ENCODE measurements around the gene RHOF. TPM values are rescaled to one million over a fixed set of nuclear protein-coding genes. Genes with fewer than 3 reads are reported as not detected.

Gene RHOF
- total and polyA plus RNA-seq, 8 donors = 3.2 to 105 (median 23.3) TPM

DNA sequence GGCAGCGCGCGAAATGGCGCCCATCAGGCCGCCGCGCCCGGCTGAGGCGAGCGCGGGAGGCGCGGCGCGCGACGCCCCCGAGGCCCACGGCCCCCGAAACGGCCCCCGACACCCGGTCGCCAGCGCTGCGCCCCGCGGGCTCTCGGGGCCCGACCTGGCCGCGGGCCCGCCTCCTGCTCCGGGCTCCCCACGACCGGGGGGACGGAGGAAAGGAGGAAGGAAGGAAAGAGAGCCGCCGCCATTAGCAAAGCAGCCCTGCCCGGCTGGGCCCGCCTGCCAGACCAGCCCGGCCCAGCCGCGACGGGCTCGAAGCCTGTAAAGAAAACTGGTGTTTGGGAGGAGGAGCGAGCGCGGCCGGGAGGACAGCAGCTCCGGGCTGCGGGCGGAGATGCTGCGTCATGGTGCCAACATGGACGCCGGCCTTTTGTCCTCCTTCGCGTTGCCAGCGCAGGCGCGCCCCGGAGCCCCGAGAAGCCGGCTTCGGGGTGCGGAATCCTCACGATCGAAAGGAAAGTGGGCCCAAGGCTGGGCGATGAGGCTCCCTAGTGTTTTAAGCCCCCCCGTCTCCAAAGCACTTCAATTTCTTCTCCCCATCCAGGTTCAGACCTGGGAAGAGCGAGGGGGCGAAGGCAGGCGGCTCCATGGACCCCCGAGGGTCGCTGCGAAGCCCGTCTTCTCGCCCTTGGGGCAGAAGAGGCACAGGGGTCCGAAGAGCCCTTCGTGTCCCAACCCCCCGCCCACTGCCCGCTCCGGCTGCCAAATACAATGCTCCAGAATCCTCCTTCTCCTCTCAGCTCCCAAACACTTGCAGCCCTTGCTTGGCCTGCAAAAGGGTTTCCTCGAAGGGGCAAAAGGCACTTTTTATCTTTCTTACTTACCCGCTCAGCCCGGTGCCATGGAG lies 7.5 kb upstream of the RHOF start:
- peak overlapping the region; percentile 72 to 87 (median 80) for H3K4me3 ChIP-seq
- peaks cover 4 to 17% (median 5%) of the 10 kb centered on the region in 4 donors for H3K36me3 ChIP-seq
- 0 to 1% (median 0%) methylated on average over 43 to 86 of the region's 86 CpGs for WGBS, 5 donors
- TF ChIP-seq POLR2AphosphoS5 (IDR thresholded peaks at IDR 0.05) = peak; percentile 21 to 79 (median 75)
- peak; percentile 29 for TF ChIP-seq EP300 (IDR thresholded peaks at IDR 0.05)
- TF ChIP-seq, protein P1, sequence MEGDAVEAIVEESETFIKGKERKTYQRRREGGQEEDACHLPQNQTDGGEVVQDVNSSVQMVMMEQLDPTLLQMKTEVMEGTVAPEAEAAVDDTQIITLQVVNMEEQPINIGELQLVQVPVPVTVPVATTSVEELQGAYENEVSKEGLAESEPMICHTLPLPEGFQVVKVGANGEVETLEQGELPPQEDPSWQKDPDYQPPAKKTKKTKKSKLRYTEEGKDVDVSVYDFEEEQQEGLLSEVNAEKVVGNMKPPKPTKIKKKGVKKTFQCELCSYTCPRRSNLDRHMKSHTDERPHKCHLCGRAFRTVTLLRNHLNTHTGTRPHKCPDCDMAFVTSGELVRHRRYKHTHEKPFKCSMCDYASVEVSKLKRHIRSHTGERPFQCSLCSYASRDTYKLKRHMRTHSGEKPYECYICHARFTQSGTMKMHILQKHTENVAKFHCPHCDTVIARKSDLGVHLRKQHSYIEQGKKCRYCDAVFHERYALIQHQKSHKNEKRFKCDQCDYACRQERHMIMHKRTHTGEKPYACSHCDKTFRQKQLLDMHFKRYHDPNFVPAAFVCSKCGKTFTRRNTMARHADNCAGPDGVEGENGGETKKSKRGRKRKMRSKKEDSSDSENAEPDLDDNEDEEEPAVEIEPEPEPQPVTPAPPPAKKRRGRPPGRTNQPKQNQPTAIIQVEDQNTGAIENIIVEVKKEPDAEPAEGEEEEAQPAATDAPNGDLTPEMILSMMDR (IDR thresholded peaks at IDR 0.05) = no peak
- TF ChIP-seq POLR2A (IDR thresholded peaks at IDR 0.05) = peak in 1 of 4 donors; percentile 7
- peaks cover 43 to 66% (median 48%) of the 10 kb centered on the region in 4 donors for H3K4me1 ChIP-seq
- H3K27ac ChIP-seq = peak overlapping the region; percentile 99 to 100 (median 100)
- DNase-seq = peak; percentile 83 to 92
- H3K9me3 ChIP-seq = no peaks in the 10 kb centered on the region
- H3K27me3 ChIP-seq = no peaks in the 10 kb centered on the region
- intact Hi-C loops (cut with DNase I; ENCODE audit: low total_unique reads) = no loop called here

DNA sequence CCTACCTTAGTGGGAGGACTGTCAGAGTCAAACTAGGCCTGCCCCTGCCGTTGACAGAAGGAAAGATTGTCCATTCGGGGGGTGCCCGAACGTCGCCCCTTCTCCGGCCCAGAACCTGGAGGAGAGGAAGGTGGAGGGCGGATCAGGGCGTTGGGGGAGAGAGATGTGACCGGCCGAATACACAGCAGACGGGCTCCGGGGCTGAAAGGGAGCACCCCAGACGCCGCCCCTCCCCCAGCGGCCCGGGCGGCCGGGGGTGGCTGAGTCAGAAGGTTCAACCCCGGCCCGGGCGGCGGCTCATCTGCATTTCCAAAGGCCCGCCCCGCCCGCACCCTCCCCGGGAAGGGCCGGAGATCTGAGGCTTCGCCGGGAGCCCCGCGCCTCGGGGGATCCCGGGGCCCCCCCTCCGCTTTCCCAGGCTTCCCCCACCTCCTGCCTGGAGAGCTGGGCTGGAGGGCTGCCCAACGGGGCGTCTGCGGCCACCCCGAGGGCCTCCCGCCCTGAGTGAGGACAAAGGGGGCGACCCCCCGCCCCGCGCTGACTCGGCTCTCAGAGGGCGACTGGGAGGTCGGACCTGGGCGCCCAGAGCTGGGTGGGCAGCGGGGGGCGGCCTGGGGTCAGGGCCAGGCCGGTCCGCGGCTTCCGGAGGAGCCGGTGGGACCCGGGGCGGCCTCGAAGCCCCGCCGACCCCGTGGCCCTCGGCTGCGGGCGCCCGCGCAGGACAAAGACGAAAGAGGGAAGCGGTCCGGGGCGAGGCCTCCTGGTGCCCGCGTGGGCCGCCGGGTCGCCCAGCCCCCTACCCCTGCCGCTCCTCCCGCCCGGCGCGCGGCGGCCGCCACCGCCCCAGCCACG lies 6.6 kb upstream of the RHOF start:
- Histone ChIP-seq H3K27me3 (no peaks in the 10 kb centered on the region), H3K9me3 (no peaks in the 10 kb centered on the region), H3K4me3 (peak overlapping the region; percentile 72 to 87 (median 80)), H3K4me1 (peaks cover 44 to 66% (median 51%) of the 10 kb centered on the region in 4 donors), H3K36me3 (peaks cover 10 to 26% (median 12%) of the 10 kb centered on the region in 4 donors), H3K27ac (peak overlapping the region; percentile 99 to 100 (median 100))
- 0 to 1% (median 0%) methylated on average over 14 to 82 of the region's 84 CpGs for WGBS, 5 donors
- TF ChIP-seq POLR2A (IDR thresholded peaks at IDR 0.05) (peak in 1 of 4 donors; percentile 16), POLR2AphosphoS5 (IDR thresholded peaks at IDR 0.05) (peak in 2 of 3 donors; percentile 63 to 66), EP300 (IDR thresholded peaks at IDR 0.05) (no peak)
- peak; percentile 90 to 94 for DNase-seq
- intact Hi-C loops (cut with DNase I; ENCODE audit: low total_unique reads) = no loop called here

DNA sequence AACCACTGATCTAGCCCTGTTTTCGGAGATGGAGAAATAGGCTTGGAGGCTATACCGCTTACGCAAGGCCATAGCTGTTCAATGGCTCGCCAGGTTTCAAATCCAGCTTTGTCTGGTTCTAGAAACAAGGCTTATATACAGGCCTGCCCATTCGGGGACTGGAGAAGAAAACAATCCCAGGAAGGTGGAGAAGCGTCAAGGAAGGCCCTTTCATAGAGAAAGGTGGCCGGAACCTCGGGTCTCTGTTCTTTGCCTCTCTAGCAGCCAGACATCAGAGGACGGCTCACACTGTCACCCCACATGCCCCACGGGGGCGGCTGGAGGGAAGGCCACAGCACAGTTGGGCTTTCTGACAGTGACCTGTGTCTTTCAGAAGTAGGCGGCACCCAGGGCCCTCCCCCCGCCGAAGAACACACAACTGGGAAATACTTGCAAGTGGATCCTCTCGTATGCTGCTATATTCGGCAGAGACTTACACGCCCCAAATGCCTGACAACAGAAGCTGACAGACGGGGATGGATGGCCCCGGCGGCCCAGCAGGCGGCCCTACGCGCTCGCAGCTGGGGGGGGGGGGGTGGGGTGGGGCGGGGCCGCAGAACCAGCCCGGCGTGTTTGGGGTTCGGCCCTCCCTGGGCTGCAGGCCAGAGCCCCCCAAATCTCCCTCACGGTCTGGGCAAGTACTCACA lies 5.8 kb upstream of the RHOF start:
- Histone ChIP-seq H3K9me3 (no peaks in the 10 kb centered on the region), H3K27me3 (no peaks in the 10 kb centered on the region), H3K4me3 (peak overlapping the region; percentile 72 to 87 (median 80)), H3K36me3 (peaks cover 10 to 26% (median 12%) of the 10 kb centered on the region in 4 donors), H3K27ac (peak overlapping the region; percentile 99 to 100 (median 100)), H3K4me1 (peaks cover 51 to 69% (median 58%) of the 10 kb centered on the region in 4 donors)
- intact Hi-C loops (cut with DNase I; ENCODE audit: low total_unique reads) = no loop called here
- DNase-seq = peak; percentile 61 to 92
- TF ChIP-seq POLR2AphosphoS5 (IDR thresholded peaks at IDR 0.05) (peak in 1 of 3 donors; percentile 15), POLR2A (IDR thresholded peaks at IDR 0.05) (no peak)
- 6 to 9% (median 9%) methylated on average over 23 to 28 of the region's 30 CpGs for WGBS, 5 donors

DNA sequence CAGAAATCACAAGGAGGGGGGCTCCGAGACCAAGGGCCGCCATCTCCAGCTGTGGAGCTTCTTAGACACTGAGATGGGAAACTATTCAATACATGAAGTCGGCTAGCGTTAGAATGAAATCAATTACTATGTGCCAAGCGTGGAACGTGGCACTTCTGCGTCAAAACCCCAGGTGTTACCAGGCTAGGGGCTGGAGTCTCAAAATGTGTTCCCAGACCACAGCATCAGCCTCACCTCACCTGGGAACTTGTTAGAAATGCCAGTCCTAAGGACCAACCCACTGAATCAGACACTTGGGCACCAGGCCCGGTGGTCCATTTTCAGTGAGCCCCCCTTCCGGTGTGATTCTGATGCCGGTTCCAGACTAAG lies 5.3 kb upstream of the RHOF start:
- intact Hi-C loops (cut with DNase I; ENCODE audit: low total_unique reads) = no loop called here
- peak overlapping the region; percentile 99 to 100 (median 100) for H3K27ac ChIP-seq
- peak overlapping the region; percentile 72 to 87 (median 80) for H3K4me3 ChIP-seq
- DNase-seq = no peak
- no peaks in the 10 kb centered on the region for H3K27me3 ChIP-seq
- H3K36me3 ChIP-seq = peaks cover 10 to 26% (median 12%) of the 10 kb centered on the region in 4 donors
- WGBS, 5 donors = 34 to 47% (median 40%) methylated on average over 9 to 10 of the region's 10 CpGs
- TF ChIP-seq, protein P1 (IDR thresholded peaks at IDR 0.05) = no peak
- TF ChIP-seq POLR2AphosphoS5 (IDR thresholded peaks at IDR 0.05) = no peak
- TF ChIP-seq EP300 (IDR thresholded peaks at IDR 0.05) = no peak
- TF ChIP-seq POLR2A (IDR thresholded peaks at IDR 0.05) = no peak
- peaks cover 57 to 75% (median 63%) of the 10 kb centered on the region in 4 donors for H3K4me1 ChIP-seq
- H3K9me3 ChIP-seq = no peaks in the 10 kb centered on the region

All from stomach (tissue), 9 donors.